HCT116 (cell line): ENCODE measurements around the gene SF3A2.

Source experiments
- CBX3 ChIP-seq: IDR thresholded peaks from 2 replicates; pipeline ENCODE4 v1.6.1; 2012; ENCODE audit warnings: low read depth
- EZH2 ChIP-seq: fragments of 200-600 bp; sonication (generic); IDR thresholded peaks from 2 replicates; pipeline ENCODE4 v1.6.1; 2017; ENCODE audit warnings: antibody characterized with exemption, mixed run types
- POLR2A ChIP-seq: IDR thresholded peaks from 2 replicates; pipeline ENCODE4 v1.7.0; 2011; ENCODE audit warnings: borderline replicate concordance; ENCODE audit not compliant: insufficient read depth, insufficient read length; ENCODE audit errors: extremely low read depth
- SIN3A ChIP-seq: IDR thresholded peaks from 2 replicates; pipeline ENCODE4 v1.6.1; 2012; ENCODE audit warnings: low read depth
- SP1 ChIP-seq: IDR thresholded peaks from 2 replicates; pipeline ENCODE4 v1.6.1; 2012; ENCODE audit warnings: low read depth
- YY1 ChIP-seq: IDR thresholded peaks from 2 replicates; pipeline ENCODE4 v1.6.1; 2011; ENCODE audit warnings: low read length, low read depth, moderate library complexity, mild to moderate bottlenecking; ENCODE audit not compliant: insufficient replicate concordance; ENCODE audit errors: extremely low read depth
- ZNF274 ChIP-seq: fragments of 200-500 bp; sonication (Bioruptor generic); IDR thresholded peaks from 2 replicates; pipeline ENCODE4 v1.6.1; 2014; ENCODE audit warnings: mild to moderate bottlenecking, low read depth, low read length, inconsistent platforms
- TF ChIP-seq, protein P1 (sequence below), 3 experiments: fragments of 200-600 bp in 1 of 3; sonication (generic) in 1 of 3; IDR thresholded peaks in 2 of 3; conservative IDR thresholded peaks in 1 of 3; 2 replicates each; pipeline ENCODE4 v1.5.1; 2012 to 2017; ENCODE audit warnings: low read depth in 2 of 3, low read length in 2 of 3, antibody characterized with exemption in 1 of 3, borderline replicate concordance in 1 of 3, control low read depth in 1 of 3, mild to moderate bottlenecking in 1 of 3, mixed read lengths in 1 of 3, mixed run types in 1 of 3, moderate library complexity in 1 of 3; ENCODE audit not compliant: insufficient read depth in 1 of 3
- TF ChIP-seq, protein P2 (sequence below): IDR thresholded peaks from 2 replicates; pipeline ENCODE4 v1.6.1; 2012; ENCODE audit warnings: low read depth

DNA sequence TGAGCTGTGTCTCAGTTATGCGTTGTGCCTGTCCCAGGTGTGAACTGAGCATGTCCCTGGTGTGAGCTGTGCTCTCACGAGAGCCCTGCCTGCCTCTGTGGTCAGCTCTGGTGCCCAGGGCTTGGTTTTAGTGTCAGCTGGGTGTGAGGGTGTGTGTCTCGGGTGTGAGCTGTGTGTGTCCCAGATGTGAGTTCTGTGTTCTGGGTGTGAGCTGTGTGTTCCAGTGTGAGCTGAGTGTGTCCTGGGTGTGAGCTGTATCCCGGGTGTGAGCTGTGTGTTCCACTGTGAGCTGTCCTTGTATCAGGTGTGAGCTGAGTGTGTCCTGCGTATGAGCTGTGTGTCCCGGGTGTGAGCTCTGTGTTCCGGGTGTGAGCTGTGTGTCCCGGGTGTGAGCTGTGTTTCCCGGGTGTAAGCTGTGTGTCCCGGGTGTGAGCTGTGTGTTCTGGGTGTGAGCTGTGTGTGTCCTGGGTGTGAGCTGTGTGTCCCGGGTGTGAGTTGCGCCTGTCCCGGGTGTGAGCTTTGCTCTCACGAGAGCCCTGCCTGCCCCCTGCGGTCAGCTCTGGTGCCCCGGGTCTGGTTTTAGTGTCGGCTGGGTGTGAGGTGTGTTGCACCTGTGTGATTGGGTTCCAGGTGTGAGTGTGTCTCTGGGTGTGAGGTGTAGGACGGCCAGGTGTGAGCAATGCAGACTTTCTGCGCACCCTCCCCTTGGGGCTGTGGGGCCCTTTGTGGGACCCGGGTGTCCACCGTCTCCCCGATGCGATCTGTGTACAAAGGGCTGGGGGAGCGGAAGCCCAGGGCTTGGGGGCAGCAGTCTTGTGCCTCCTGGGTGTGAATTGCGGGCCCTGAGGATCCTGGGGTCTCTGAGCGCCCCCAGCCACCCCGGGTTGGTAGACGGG is 52.4 kb downstream of the SF3A2 start:
- TF ChIP-seq CBX3 (no peak), EZH2 (no peak), POLR2A (no peak), SP1 (no peak), SIN3A (no peak), YY1 (no peak), ZNF274 (no peak)
- TF ChIP-seq, protein P1, sequence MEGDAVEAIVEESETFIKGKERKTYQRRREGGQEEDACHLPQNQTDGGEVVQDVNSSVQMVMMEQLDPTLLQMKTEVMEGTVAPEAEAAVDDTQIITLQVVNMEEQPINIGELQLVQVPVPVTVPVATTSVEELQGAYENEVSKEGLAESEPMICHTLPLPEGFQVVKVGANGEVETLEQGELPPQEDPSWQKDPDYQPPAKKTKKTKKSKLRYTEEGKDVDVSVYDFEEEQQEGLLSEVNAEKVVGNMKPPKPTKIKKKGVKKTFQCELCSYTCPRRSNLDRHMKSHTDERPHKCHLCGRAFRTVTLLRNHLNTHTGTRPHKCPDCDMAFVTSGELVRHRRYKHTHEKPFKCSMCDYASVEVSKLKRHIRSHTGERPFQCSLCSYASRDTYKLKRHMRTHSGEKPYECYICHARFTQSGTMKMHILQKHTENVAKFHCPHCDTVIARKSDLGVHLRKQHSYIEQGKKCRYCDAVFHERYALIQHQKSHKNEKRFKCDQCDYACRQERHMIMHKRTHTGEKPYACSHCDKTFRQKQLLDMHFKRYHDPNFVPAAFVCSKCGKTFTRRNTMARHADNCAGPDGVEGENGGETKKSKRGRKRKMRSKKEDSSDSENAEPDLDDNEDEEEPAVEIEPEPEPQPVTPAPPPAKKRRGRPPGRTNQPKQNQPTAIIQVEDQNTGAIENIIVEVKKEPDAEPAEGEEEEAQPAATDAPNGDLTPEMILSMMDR (IDR thresholded peaks at IDR 0.05 in 2 of 3, conservative IDR thresholded peaks at IDR 0.05 in 1 of 3; ENCODE audit: borderline replicate concordance in 1 of 3, insufficient read depth in 1 of 3, low read depth in 2 of 3, low read length in 2 of 3), result no peak
- TF ChIP-seq, protein P2, sequence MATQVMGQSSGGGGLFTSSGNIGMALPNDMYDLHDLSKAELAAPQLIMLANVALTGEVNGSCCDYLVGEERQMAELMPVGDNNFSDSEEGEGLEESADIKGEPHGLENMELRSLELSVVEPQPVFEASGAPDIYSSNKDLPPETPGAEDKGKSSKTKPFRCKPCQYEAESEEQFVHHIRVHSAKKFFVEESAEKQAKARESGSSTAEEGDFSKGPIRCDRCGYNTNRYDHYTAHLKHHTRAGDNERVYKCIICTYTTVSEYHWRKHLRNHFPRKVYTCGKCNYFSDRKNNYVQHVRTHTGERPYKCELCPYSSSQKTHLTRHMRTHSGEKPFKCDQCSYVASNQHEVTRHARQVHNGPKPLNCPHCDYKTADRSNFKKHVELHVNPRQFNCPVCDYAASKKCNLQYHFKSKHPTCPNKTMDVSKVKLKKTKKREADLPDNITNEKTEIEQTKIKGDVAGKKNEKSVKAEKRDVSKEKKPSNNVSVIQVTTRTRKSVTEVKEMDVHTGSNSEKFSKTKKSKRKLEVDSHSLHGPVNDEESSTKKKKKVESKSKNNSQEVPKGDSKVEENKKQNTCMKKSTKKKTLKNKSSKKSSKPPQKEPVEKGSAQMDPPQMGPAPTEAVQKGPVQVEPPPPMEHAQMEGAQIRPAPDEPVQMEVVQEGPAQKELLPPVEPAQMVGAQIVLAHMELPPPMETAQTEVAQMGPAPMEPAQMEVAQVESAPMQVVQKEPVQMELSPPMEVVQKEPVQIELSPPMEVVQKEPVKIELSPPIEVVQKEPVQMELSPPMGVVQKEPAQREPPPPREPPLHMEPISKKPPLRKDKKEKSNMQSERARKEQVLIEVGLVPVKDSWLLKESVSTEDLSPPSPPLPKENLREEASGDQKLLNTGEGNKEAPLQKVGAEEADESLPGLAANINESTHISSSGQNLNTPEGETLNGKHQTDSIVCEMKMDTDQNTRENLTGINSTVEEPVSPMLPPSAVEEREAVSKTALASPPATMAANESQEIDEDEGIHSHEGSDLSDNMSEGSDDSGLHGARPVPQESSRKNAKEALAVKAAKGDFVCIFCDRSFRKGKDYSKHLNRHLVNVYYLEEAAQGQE, result no peak
